ENCODE measurements around the gene SAMD4B.

SAMD4B gene

GRCh38 chr19:39299404-39299803, 42.8 kb upstream of the SAMD4B start:
- no peak for DNase-seq (ENCODE audit: low read depth in 2 of 2)
- no peak for TF ChIP-seq CTCF (IDR thresholded peaks at IDR 0.05; ENCODE audit: low read depth, low read length)

GRCh38 chr19:39299832-39300231, 42.4 kb upstream of the SAMD4B start:
- H3K4me3 ChIP-seq (replicated peaks in 1 of 2; ENCODE audit: low read depth in 2 of 2, low read length in 2 of 2), result no peak overlapping the region
- no peak for DNase-seq (ENCODE audit: low read depth in 2 of 2)
- no peak for TF ChIP-seq CTCF (IDR thresholded peaks at IDR 0.05; ENCODE audit: low read depth, low read length)

More at GRCh38 chr19:39299404-39299803, 42.8 kb upstream of the SAMD4B start:
- H3K4me3 ChIP-seq (replicated peaks in 1 of 2; ENCODE audit: low read depth in 2 of 2, low read length in 2 of 2), result no peak overlapping the region

GRCh38 chr19:39301021-39301420, 41.2 kb upstream of the SAMD4B start:
- no peak for DNase-seq (ENCODE audit: low read depth in 2 of 2)
- no peak for TF ChIP-seq CTCF (IDR thresholded peaks at IDR 0.05; ENCODE audit: low read depth, low read length)
- no peak overlapping the region for H3K4me3 ChIP-seq (replicated peaks in 1 of 2; ENCODE audit: low read depth in 2 of 2, low read length in 2 of 2)

GRCh38 chr19:39301562-39301961, 40.7 kb upstream of the SAMD4B start:
- DNase-seq (ENCODE audit: low read depth in 2 of 2), result no peak
- H3K4me3 ChIP-seq (replicated peaks in 1 of 2; ENCODE audit: low read depth in 2 of 2, low read length in 2 of 2), result no peak overlapping the region
- TF ChIP-seq CTCF (IDR thresholded peaks at IDR 0.05; ENCODE audit: low read depth, low read length), result no peak

- TF ChIP-seq CTCF (IDR thresholded peaks at IDR 0.05; ENCODE audit: low read depth, low read length), result no peak
- no peak for DNase-seq (ENCODE audit: low read depth in 2 of 2)
- no peak overlapping the region for H3K4me3 ChIP-seq (replicated peaks in 1 of 2; ENCODE audit: low read depth in 2 of 2, low read length in 2 of 2)
Observed at GRCh38 chr19:39303373-39304184, 38.6 kb upstream of the SAMD4B start.

- TF ChIP-seq CTCF (IDR thresholded peaks at IDR 0.05; ENCODE audit: low read depth, low read length), result no peak
- no peak overlapping the region for H3K4me3 ChIP-seq (replicated peaks in 1 of 2; ENCODE audit: low read depth in 2 of 2, low read length in 2 of 2)
- DNase-seq (ENCODE audit: low read depth in 2 of 2), result no peak
Observed at GRCh38 chr19:39304185-39304513, 38.1 kb upstream of the SAMD4B start.
